K562 (cell line): ENCODE results near the gene ERBB4. TPM values are rescaled to one million over a fixed set of nuclear protein-coding genes. Genes with fewer than 3 reads are reported as not detected.

Source experiments
- ATAC-seq: fragments of 200-7000 bp; cut with Tn5 transposase; 3 replicates; pipeline ENCODE4 v1.9.1; 2020; ENCODE audit warnings: moderate library complexity
- BruUV-seq: library from RNA; stranded (reverse); fragments of 400-500 nt; replicated peaks from 2 replicates; lab custom pipeline; 2021; lab: Mats Ljungman, UMichigan
- CTCF ChIA-PET: fragments of 300-600 bp; formaldehyde crosslinking; extraction: SDS; loops from one replicate; lab custom pipeline; 2021; ENCODE audit warnings: low intra/inter-chr PET ratio; lab: Yijun Ruan, JAX
- POLR2A ChIA-PET: fragments of 300-600, 350-650 bp; sonication (Branson Sonifier 250); formaldehyde crosslinking; extraction: SDS; loops from one replicate; lab custom pipeline; 2021; ENCODE audit warnings: antibody characterized with exemption, inconsistent platforms; lab: Yijun Ruan, JAX
- DNase-seq, 4 experiments: peaks; one replicate each; pipeline versions ENCODE4 v3.0.0 to v3.0.0-alpha.2; 2011 to 2018; ENCODE audit warnings: low spot score in 3 of 4, mixed read lengths in 3 of 4; ENCODE audit errors: extremely low read depth in 1 of 4
- FAIRE-seq: peaks from 2 replicates; lab custom pipeline; 2011; peaks lifted over from hg19 to GRCh38; lab: Jason Lieb, UNC
- H2AFZ ChIP-seq: 2 replicates; pipeline ENCODE4 v1.6.0; 2011; ENCODE audit warnings: low read depth, low read length, control low read depth, inconsistent platforms
- H3K27ac ChIP-seq: fragments of 200-600 bp; 3 replicates; pipeline ENCODE4 v1.8.0; 2011; ENCODE audit warnings: low read depth, mild to moderate bottlenecking, control low read depth, inconsistent platforms, low read length, moderate library complexity, mixed read lengths; ENCODE audit errors: extremely low read depth
- H3K27me3 ChIP-seq, 2 experiments: fragments of 300-600 bp in 1 of 2; 2 replicates in 1 of 2; 3 replicates in 1 of 2; pipeline versions ENCODE4 v1.6.0 to v1.8.0; 2011; ENCODE audit warnings: inconsistent platforms in 2 of 2, low read length in 2 of 2, mild to moderate bottlenecking in 1 of 2, mixed read lengths in 1 of 2, moderate library complexity in 1 of 2; ENCODE audit not compliant: control insufficient read depth in 2 of 2, insufficient read depth in 2 of 2
- H3K36me3 ChIP-seq: fragments of 300-600 bp; 3 replicates; pipeline ENCODE4 v1.8.0; 2011; ENCODE audit warnings: mild to moderate bottlenecking, low read length, inconsistent platforms; ENCODE audit not compliant: control insufficient read depth, insufficient read depth
- H3K4me1 ChIP-seq, 2 experiments: fragments of 200-600 bp in 1 of 2; replicated peaks in 1 of 2; 2 replicates in 1 of 2; 3 replicates in 1 of 2; pipeline versions ENCODE4 v1.5.1 to v1.8.0; 2011; ENCODE audit warnings: inconsistent platforms in 2 of 2, low read length in 2 of 2, mild to moderate bottlenecking in 1 of 2, mixed read lengths in 1 of 2, moderate library complexity in 1 of 2; ENCODE audit not compliant: control insufficient read depth in 2 of 2, insufficient read depth in 2 of 2
- H3K4me2 ChIP-seq: 2 replicates; pipeline ENCODE4 v1.6.1; 2011; ENCODE audit warnings: low read length, control low read depth, inconsistent platforms, mixed read lengths; ENCODE audit not compliant: insufficient read depth
- H3K4me3 ChIP-seq: fragments of 200-600 bp; sonication (generic), shearing (Covaris generic); 2 replicates; pipeline ENCODE4 v1.5.1; 2016; ENCODE audit warnings: control low read depth, inconsistent platforms
- H3K79me2 ChIP-seq: fragments of 200-600 bp; 3 replicates; pipeline ENCODE4 v1.8.0; 2011; ENCODE audit warnings: low read length, inconsistent platforms; ENCODE audit not compliant: control insufficient read depth, insufficient read depth
- H3K9ac ChIP-seq, 2 experiments: 2 replicates each; pipeline versions ENCODE4 v1.6.0 to v1.6.1; 2011; ENCODE audit warnings: low read depth in 2 of 2, low read length in 2 of 2, control low read depth in 1 of 2, inconsistent platforms in 1 of 2, mild to moderate bottlenecking in 1 of 2, mixed read lengths in 1 of 2; ENCODE audit not compliant: insufficient read depth in 1 of 2
- H3K9me1 ChIP-seq: one replicate; pipeline ENCODE4 v1.6.0; 2011; ENCODE audit warnings: inconsistent platforms, mild to moderate bottlenecking, low read length, moderate library complexity; ENCODE audit not compliant: control insufficient read depth, insufficient read depth
- H3K9me3 ChIP-seq: replicated peaks from 2 replicates; pipeline ENCODE4 v1.5.1; 2011; ENCODE audit warnings: low read depth, low read length, inconsistent platforms; ENCODE audit not compliant: control insufficient read depth, insufficient read depth
- H4K20me1 ChIP-seq: replicated peaks from 2 replicates; pipeline ENCODE4 v1.6.1; 2011; ENCODE audit warnings: low read length, inconsistent platforms, mixed read lengths; ENCODE audit not compliant: control insufficient read depth, insufficient read depth
- CC2D1A ChIP-seq: fragments of 450-650 bp; IDR thresholded peaks from 2 replicates; pipeline ENCODE4 v1.6.1; 2017; ENCODE audit warnings: mild to moderate bottlenecking
- GATAD2A ChIP-seq: fragments of 450-650 bp; IDR thresholded peaks from 2 replicates; pipeline ENCODE4 v1.6.1; 2017
- JUND ChIP-seq, 2 experiments: IDR thresholded peaks; 2 replicates in 1 of 2; 3 replicates in 1 of 2; pipeline ENCODE4 v1.6.1; 2011; ENCODE audit warnings: borderline replicate concordance in 2 of 2, low read depth in 2 of 2, low read length in 2 of 2, improper control_type of control experiment in 1 of 2, missing biosample characterization in 1 of 2, missing genetic modification characterization in 1 of 2, missing genetic modification reagents in 1 of 2
- KAT8 ChIP-seq: fragments of 450-650 bp; IDR thresholded peaks from 2 replicates; pipeline ENCODE4 v1.6.1; 2016; ENCODE audit warnings: low read depth, mild to moderate bottlenecking
- MECOM ChIP-seq: fragments of 250-450 bp; sonication (Bioruptor Pico); IDR thresholded peaks from 2 replicates; pipeline ENCODE4 v1.8.0; 2022; ENCODE audit warnings: inconsistent platforms
- MLLT1 ChIP-seq, 2 experiments: fragments of 450-650 bp; IDR thresholded peaks; 2 replicates each; pipeline ENCODE4 v1.6.1; 2016
- NFATC3 ChIP-seq: fragments of 450-650 bp; IDR thresholded peaks from 2 replicates; pipeline ENCODE4 v1.6.1; 2017; ENCODE audit warnings: mild to moderate bottlenecking
- PATZ1 ChIP-seq: fragments of 250-450 bp; sonication (Bioruptor Pico); IDR thresholded peaks from 2 replicates; pipeline ENCODE4 v1.5.0; 2020; ENCODE audit warnings: mild to moderate bottlenecking, borderline replicate concordance
- PHTF2 ChIP-seq: fragments of 250-450 bp; sonication (Bioruptor Pico); IDR thresholded peaks from 2 replicates; pipeline ENCODE4 v1.5.0; 2021; ENCODE audit warnings: mild to moderate bottlenecking
- RREB1 ChIP-seq: fragments of 250-450 bp; sonication (Bioruptor Pico); IDR thresholded peaks from 2 replicates; pipeline ENCODE4 v1.4.0; 2020
- SMARCB1 ChIP-seq: IDR thresholded peaks from 2 replicates; pipeline ENCODE4 v1.6.1; 2011; ENCODE audit warnings: improper control_type of control experiment, low read depth; ENCODE audit not compliant: insufficient read length
- XRCC4 ChIP-seq: IDR thresholded peaks from one replicate; pipeline ENCODE4 v1.6.1; 2011; ENCODE audit not compliant: insufficient read depth, insufficient read length; ENCODE audit errors: extremely low read depth
- ZNF253 ChIP-seq: fragments of 250-450 bp; sonication (Bioruptor Pico); conservative IDR thresholded peaks from 2 replicates; pipeline ENCODE4 v1.6.1; 2021; ENCODE audit warnings: mild to moderate bottlenecking
- ZNF76 ChIP-seq: fragments of 250-450 bp; sonication (Bioruptor Pico); IDR thresholded peaks from 2 replicates; pipeline ENCODE4 v1.4.0; 2020; ENCODE audit warnings: mild to moderate bottlenecking, moderate library complexity, borderline replicate concordance
- WGBS: fragments of 100-300 bp; shearing (Covaris generic); methylation state at CpG from one replicate; pipeline ENCODE4 v1.1.6; 2016; ENCODE audit warnings: low coverage, mixed read lengths; ENCODE audit not compliant: insufficient coverage; ENCODE audit errors: missing lambda C conversion rate; 5-methylcytosine and 5-hydroxymethylcytosine counted together
- in situ Hi-C: fragments of 300-500 bp; cut with MboI; formaldehyde crosslinking; loops from 4 replicates; pipeline ENCODE4 v1.15.0; 2018; ENCODE audit warnings: inconsistent platforms, mixed read lengths
- intact Hi-C: fragments of 100-400 bp; cut with micrococcal nuclease; formaldehyde crosslinking; loops from 2 replicates; pipeline ENCODE4 v1.14.2; 2022
- polyA plus RNA-seq, 8 experiments: library from polyadenylated mRNA; depleted of rRNA in 4 of 8; stranded (reverse) in 5 of 8; unstranded in 3 of 8; fragments of >200 nt; fragmentation: Nextera tagmentation in 2 of 8; fragmentation: Illumina TruSeq in 1 of 8; extraction: Ambion mirVana in 2 of 8; extraction: Trizol in 1 of 8; gene quantifications; 2 replicates each; pipeline versions ENCODE4 v1.2.1 to v1.2.3, GENCODE V29; 2011 to 2014; ENCODE audit warnings: inconsistent platforms in 1 of 8, missing spikeins in 1 of 8
- total RNA-seq, 7 experiments: library from RNA; depleted of rRNA in 6 of 7; stranded (reverse); fragments of >200 nt in 6 of 7; fragmentation: Illumina TruSeq in 2 of 7; extraction: Trizol in 2 of 7; gene quantifications; 2 replicates each; pipeline versions ENCODE4 v1.2.1 to v1.2.3, GENCODE V29; 2011 to 2021; ENCODE audit warnings: low replicate concordance in 1 of 7

Gene ERBB4
- total and polyA plus RNA-seq, 9 of the 15 experiments (the other 6 are each of a cell fraction or from before 2014, with no cell fraction given) = not detected

GRCh38 chr2:211986313-211986712 lies 552.3 kb downstream of the ERBB4 start (continued):
- TF ChIP-seq MECOM (no peak), NFATC3 (no peak), SMARCB1 (no peak), ZNF253 (no peak), PATZ1 (CRISPR knock-in tag) (no peak), PHTF2 (no peak), KAT8 (no peak), GATAD2A (no peak), XRCC4 (no peak)
- TF ChIP-seq, all 486 proteins: peak for 0

- intact Hi-C loops = no loop called here
- ChIA-PET POLR2A (no interaction called here), CTCF (no interaction called here)
- in situ Hi-C loops = no loop called here
- no peak overlapping the region for H3K4me3 ChIP-seq
- no peaks in the 10 kb centered on the region for H3K9me1 ChIP-seq
- H4K20me1 ChIP-seq = no peaks in the 10 kb centered on the region
- H3K4me2 ChIP-seq = no peak overlapping the region
- no peaks in the 10 kb centered on the region for H3K27me3 ChIP-seq
- DNase-seq = no peak
- no TSS peak for BruUV-seq
- no peaks in the 10 kb centered on the region for H3K79me2 ChIP-seq
- H2AFZ ChIP-seq = no peak overlapping the region
- no peak overlapping the region for H3K9ac ChIP-seq
- ATAC-seq = no peak
- H3K36me3 ChIP-seq = no peaks in the 10 kb centered on the region
- TF ChIP-seq JUND (IDR thresholded peaks at IDR 0.05; ENCODE audit: borderline replicate concordance, low read depth, low read length) (no peak), JUND (tag; IDR thresholded peaks at IDR 0.05; ENCODE audit: borderline replicate concordance, low read depth, low read length) (no peak), MLLT1 (IDR thresholded peaks at IDR 0.05) (no peak), RREB1 (CRISPR knock-in tag) (no peak), ZNF76 (CRISPR knock-in tag) (no peak), CC2D1A (no peak)
- H3K4me1 ChIP-seq = no peaks in the 10 kb centered on the region
- no peaks in the 10 kb centered on the region; the same call in 1 of the 2 replicates for H3K9me3 ChIP-seq
- H3K27ac ChIP-seq = no peak overlapping the region
- no peak for FAIRE-seq
- 0% methylated on average over 1 of the region's 1 CpG for WGBS
Observed at GRCh38 chr2:211985393-211985792, 553.2 kb downstream of the ERBB4 start.
